GM21737 (cell line): ENCODE data around the gene KIDINS220.

ENCODE experiments used
- ATAC-seq: cut with Tn5 transposase; IDR thresholded peaks from one replicate; pipeline ENCODE4 v1.9.1; 2021; ENCODE audit warnings: mild to moderate bottlenecking, moderate library complexity; ENCODE audit not compliant: unreplicated experiment

Gene KIDINS220

GRCh38 chr2:8853426-8853825 is 16.0 kb upstream of the KIDINS220 start:
- no peak for ATAC-seq

- no peak for ATAC-seq
Observed at GRCh38 chr2:8851811-8852560, 14.6 kb upstream of the KIDINS220 start.

DNA sequence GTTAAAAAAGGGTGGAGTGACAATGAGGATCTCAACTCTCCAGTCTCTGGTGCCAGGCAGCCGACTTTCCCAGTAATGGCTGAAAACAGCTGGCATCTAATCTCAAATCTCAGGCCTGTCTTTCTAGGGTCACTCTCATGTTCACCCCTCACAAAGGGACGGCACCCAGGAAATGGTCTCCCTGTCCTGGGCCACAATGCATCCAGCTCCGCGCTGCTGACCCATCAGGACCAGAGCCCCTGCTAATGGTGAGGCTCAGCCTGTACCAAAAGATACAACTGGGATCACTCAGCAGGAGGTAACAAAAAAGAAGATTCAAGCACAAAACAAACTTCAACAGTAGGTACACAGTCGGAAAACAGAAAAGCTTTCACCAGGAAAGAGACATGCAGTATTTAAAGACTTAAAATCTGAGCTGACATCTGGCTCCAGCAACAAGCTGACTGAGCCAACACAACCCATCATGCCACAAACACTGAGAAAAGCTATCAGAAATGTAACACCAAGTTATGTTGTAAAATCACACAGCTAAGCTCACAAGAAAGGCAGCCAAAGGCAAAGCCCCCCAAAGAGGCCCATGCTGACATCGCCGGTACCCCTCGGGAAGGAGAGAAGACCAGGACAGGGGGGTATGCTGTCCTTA is 13.6 kb upstream of the KIDINS220 start:
- no peak for ATAC-seq

- no peak for ATAC-seq
Observed at GRCh38 chr2:8849327-8849726, 11.9 kb upstream of the KIDINS220 start.

DNA sequence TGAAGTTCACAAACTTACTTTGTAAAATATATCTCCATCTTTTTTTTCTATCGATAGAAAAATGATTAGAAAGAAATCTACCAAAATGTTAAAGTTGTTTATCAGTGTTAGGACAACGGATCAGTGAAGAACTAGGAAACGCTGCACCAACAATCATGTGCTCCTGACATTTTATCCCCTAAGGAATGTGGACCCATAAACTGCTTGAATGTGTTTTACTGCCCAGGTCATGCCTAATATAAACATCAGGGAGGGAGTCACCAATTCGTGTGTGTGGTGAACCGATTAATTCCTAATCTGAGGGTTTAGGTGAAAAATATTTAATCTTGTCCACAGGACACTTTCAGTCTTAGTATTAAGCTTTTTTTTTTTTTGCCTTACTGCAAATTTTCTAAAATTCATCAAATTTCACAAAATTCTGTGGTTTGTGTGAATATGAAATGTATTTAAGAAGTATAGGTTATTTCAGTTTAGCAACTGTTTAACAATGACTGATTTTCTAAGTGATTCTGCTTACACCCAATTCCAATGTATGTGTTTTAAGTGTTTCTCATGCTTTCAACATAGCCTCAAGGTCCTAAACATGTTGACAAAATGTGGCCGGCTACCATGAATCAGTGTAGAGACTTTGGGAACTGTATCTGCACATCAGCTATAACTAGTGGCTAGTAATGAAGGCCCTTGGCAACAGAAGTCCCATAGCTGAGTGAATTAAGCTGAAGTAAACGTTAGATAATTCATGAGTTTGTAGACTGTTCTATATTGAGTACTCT is 11.1 kb upstream of the KIDINS220 start:
- no peak for ATAC-seq

DNA sequence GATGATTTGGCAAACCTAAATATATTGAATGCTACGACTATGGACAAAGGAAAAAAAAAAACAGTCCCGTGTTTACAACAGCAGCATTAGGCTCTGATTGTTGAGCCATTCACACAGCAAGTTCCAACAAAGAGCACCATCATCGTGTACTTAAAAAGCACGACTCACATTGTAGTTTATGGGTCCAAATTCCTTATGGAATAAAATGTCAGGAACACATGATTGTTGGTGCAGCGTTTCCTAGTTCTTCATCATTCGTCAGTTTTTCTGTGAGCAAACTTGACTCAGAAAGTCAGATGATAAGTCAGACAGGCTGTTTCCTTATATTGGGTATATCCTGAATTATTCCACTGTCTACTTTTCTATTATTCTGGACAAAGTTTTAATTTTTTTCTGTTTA is 10.0 kb upstream of the KIDINS220 start:
- no peak for ATAC-seq

DNA sequence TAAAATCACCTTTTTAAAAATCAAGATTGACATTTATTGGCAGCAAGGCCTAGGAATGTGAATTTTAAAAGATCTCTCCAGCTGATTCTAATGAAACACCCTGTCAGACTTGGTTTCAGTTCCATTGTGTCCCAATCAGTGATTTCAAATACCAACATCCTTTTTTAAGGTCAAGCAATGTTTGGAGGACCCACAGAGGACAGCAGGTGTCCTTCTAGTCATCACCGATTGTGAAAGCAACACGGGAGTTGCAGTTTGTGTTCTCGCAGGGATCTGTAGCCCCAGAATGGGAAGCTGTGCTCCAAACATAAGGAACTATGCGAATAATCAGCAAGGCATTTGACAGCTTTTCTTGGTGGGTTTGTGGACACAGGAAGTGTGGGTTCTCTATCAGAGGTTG is 4.5 kb upstream of the KIDINS220 start:
- ATAC-seq = no peak

DNA sequence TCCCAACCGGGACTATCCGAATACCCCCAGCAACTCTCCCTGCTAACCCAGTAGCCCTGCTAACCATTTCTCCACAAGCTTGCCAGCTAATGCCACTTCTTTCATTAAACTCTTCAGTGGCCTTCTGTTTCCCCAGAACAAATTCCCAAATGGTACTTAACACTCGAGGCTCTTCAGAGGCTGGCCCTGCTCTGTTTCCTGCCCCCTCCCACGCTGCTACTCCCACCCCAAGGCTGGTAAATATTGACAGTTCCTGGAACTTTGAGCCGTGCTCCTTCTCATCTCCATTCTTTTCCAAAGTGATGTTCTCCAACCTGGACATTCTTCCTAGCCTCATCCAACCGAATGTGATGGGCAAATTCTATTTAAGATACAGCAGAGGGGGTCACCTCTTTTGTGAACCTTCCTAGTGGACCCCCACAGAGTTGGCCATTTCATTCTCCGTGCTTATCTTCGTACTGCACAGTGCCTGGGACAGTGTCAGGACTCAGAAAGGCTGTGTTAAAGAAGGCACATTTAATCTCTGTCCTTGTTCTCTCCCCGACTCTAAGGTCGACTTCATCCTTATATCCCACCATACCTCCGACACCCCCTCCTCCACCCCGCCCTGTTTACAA is 3.2 kb upstream of the KIDINS220 start:
- no peak for ATAC-seq

- no peak for ATAC-seq
Observed at GRCh38 chr2:8839189-8839965, 2.0 kb upstream of the KIDINS220 start.

DNA sequence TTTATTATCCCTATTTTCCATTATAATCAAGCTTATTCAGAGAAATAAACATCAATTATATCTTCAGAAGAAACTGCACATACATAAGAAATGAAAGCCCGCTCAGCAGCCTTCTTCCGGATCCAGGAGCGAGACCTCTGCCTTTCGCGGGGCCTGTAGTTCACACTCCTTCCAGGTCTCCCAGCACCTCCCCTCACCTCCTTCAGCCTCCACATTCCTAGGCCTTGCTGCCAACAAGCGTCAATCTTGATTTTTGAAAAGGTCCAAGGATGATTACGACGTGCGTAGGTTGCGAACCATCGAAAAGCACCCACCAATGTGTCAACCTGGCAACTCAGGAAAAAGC is 355 bp upstream of the KIDINS220 start:
- no peak for ATAC-seq

- ATAC-seq = no peak
Observed at GRCh38 chr2:8835279-8835678, 2.1 kb downstream of the KIDINS220 start.

DNA sequence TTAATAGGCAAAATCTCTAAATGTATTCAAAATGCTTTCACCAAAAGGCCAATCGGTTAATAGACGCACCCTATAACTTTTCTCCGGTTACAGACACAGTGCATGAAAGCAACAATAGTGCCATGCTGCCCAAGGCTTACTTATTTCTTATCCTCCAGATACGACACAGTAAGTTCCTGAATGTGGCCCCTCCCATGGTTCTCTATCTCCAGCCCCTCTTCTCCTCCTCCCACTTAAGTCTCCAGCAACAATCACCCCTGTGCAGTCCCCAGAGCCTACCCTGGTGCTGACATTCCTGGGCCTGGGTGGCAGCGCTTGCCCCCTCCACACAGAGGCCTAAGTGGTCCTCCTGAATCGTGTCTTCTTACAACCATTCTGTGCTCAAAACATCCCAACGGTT is 3.6 kb downstream of the KIDINS220 start:
- ATAC-seq = no peak

DNA sequence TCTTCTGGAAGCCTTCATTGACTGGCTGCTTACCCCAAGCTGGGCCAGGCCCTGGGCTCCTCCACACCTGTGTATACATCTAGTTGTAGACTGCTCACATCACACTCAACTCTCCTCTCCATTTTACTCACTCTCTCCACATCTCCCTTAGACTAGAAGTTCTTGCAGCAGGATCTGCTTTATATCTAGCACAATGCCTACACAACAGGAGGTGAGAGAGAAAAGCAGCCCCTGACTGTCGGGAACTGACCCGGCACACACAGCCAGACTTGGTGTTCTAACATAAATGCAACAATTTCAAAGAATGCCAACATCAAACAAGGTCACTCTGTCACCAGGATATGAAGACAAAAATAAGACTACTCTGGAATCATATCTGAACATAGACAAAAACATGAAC is 5.9 kb downstream of the KIDINS220 start:
- no peak for ATAC-seq

DNA sequence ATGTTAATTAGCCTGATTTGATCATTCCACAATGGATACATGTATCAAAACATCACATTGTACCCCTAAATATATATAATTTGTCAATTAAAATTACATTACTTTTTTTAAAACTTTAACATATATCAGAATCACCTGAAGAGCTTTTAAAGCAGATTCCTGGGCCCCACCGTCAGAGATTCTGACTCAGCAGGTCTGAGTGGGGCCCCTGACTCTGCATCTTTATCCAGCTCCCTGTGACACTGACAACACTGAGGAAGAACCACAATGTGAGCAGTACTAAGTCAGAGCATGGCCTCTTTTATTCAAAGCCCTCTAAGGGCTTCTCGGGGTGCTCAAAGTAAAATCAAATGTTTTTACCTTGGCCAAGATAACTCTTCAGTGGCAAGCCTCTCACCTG is 9.7 kb downstream of the KIDINS220 start:
- ATAC-seq = no peak

DNA sequence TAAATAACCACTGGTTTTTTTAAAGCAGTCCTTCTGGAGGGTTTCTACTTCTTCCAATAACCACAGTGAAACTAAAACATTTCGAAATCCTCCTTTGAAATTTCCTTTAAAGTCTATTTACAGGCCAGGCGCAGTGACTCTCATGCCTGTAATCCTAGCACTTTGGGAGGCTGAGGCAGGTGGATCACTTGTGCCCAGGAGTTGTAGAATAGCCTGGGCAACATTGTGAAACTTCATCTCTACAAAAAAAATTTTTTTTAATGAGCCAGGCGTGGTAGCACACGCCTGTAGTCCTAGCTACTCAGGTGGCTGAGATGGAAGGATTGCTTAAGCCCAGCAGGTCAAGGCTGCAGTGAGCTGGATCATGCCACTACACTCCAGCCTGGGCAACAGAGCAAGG is 15.2 kb downstream of the KIDINS220 start:
- ATAC-seq = no peak

GRCh38 chr2:8821276-8822217 is 15.9 kb downstream of the KIDINS220 start:
- ATAC-seq = no peak

DNA sequence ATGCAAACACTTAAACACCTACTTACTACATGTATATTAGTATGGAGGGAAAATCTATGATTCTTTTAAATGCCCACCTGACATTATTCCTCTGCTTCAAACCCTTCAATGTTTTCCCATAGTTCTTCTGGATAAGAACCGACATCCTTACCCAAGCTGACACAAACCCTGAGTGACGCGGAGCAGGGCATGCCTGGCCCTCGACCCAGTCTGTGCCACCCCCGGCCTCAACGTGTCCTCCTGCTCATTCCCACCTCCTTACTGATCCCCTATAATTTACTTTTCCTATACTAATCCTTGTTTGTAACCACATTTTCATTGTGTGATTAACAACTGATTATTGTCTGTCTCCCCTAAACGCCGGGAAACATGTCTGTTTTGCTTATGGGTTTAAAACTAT is 17.5 kb downstream of the KIDINS220 start:
- no peak for ATAC-seq

DNA sequence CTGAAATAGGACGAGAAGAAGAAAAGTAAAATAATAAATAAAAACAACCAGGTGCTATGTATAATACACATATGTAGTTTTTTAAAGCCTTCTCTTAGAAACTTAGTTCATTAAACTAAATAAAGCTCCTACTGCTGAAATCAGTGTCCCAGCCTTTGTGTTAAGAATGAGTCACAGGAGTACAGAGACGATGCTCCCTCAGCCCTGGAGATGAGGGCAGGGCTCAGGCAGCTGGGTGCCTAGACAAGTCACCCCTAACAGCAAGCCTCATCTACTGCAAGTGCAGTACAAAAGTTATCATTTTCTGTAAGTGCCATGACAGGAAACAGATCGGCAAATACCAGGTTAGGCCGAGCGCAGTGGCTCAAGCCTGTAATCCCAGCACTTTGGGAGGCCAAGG is 18.2 kb downstream of the KIDINS220 start:
- no peak for ATAC-seq

DNA sequence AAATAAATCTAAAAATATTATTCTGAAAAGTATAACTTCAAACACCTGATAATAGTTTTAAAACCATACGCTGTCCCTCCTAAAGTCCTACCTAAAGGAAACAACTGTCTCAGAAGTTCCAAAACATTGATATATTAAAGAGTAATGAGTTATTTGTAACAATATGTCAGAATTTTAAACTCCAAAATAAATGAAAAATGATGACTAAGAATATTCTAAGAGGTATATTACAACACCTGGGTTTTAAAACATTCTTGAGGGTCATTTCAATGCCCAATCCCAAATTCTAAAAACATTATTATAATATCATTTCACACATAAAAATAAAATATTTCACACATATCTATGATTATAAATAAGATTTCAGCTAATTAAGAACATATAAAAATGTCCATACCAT is 20.2 kb downstream of the KIDINS220 start:
- ATAC-seq = no peak
